Stimulated activated naive CD8-positive, alpha-beta T cell treated with anti-CD3 and anti-CD28 coated beads, Interleukin-15, Interleukin-2, amounts not matched to agents 100 U/mL and 50 U/mL, for 24 hours (primary cell): ENCODE results near the gene MYH7.
"Not testable (repeated sequence)": the region's sequence is repeated elsewhere in the genome, so short reads cannot be mapped to it uniquely, and the experiment has no call there.

Experiments
- ATAC-seq: fragments of 150-1000 bp; cut with Tn5 transposase; one replicate; pipeline ENCODE4 v1.10.0; 2021
- DNase-seq: peaks from one replicate; pipeline ENCODE4 v3.0.0; 2021

The MYH7 gene

GRCh38 chr14:23406725-23407355, 28.6 kb downstream of the MYH7 start:
- DNase-seq (no peak), ATAC-seq (no peak)

GRCh38 chr14:23406244-23406643, 29.2 kb downstream of the MYH7 start:
- ATAC-seq, result no peak
- no peak for DNase-seq

GRCh38 chr14:23405516-23406025, 29.9 kb downstream of the MYH7 start:
- no peak for ATAC-seq
- DNase-seq, result no peak

GRCh38 chr14:23405096-23405495, 30.4 kb downstream of the MYH7 start:
- DNase-seq, result no peak
- ATAC-seq, result no peak

GRCh38 chr14:23404331-23404900, 31.0 kb downstream of the MYH7 start:
- DNase-seq, result no peak
- ATAC-seq, result no peak

- no peak for ATAC-seq
- DNase-seq, result no peak
Measured at GRCh38 chr14:23403908-23404307, 31.6 kb downstream of the MYH7 start.

GRCh38 chr14:23403139-23403438, 32.4 kb downstream of the MYH7 start:
- DNase-seq, result no peak

GRCh38 chr14:23402296-23403138, 32.9 kb downstream of the MYH7 start:
- DNase-seq, result no peak
- ATAC-seq, result no peak

More at GRCh38 chr14:23403139-23403438, 32.4 kb downstream of the MYH7 start:
- ATAC-seq, result no peak

- ATAC-seq (no peak), DNase-seq (no peak)
Measured at GRCh38 chr14:23401291-23401690, 34.2 kb downstream of the MYH7 start.

GRCh38 chr14:23400496-23401149, 34.8 kb downstream of the MYH7 start:
- not testable (repeated sequence) for DNase-seq, ATAC-seq

- ATAC-seq, result no peak
- DNase-seq, result no peak
Measured at GRCh38 chr14:23399591-23399990, 35.9 kb downstream of the MYH7 start.

- DNase-seq, result no peak
- ATAC-seq, result no peak
Measured at GRCh38 chr14:23399136-23399535, 36.3 kb downstream of the MYH7 start.

GRCh38 chr14:23398348-23398747, 37.1 kb downstream of the MYH7 start:
- ATAC-seq, result no peak
- no peak for DNase-seq

GRCh38 chr14:23396781-23397407, 38.6 kb downstream of the MYH7 start:
- DNase-seq (no peak), ATAC-seq (no peak)

GRCh38 chr14:23396126-23396525, 39.3 kb downstream of the MYH7 start:
- ATAC-seq, result no peak
- DNase-seq, result no peak

- no peak for ATAC-seq
- DNase-seq, result no peak
Measured at GRCh38 chr14:23392613-23393012, 42.8 kb downstream of the MYH7 start.

GRCh38 chr14:23389871-23390270, 45.6 kb downstream of the MYH7 start:
- not testable (repeated sequence) for DNase-seq, ATAC-seq

GRCh38 chr14:23389396-23389795, 46.1 kb downstream of the MYH7 start:
- ATAC-seq (no peak), DNase-seq (no peak)

- DNase-seq (no peak), ATAC-seq (no peak)
Measured at GRCh38 chr14:23388996-23389395, 46.5 kb downstream of the MYH7 start.

- no peak for ATAC-seq
- DNase-seq, result no peak
Measured at GRCh38 chr14:23387916-23388882, 47.3 kb downstream of the MYH7 start.

GRCh38 chr14:23386999-23387398, 48.5 kb downstream of the MYH7 start:
- ATAC-seq (no peak), DNase-seq (no peak)
